Fibroblast of skin of back (primary cell): ENCODE data around the gene TMC8.
"Not testable (repeated sequence)": the region's sequence is repeated elsewhere in the genome, so short reads cannot be mapped to it uniquely, and the experiment has no call there.

ENCODE experiments used
- DNase-seq: peaks from one replicate; pipeline ENCODE4 v3.0.0-alpha.2; 2013

Gene TMC8

DNA sequence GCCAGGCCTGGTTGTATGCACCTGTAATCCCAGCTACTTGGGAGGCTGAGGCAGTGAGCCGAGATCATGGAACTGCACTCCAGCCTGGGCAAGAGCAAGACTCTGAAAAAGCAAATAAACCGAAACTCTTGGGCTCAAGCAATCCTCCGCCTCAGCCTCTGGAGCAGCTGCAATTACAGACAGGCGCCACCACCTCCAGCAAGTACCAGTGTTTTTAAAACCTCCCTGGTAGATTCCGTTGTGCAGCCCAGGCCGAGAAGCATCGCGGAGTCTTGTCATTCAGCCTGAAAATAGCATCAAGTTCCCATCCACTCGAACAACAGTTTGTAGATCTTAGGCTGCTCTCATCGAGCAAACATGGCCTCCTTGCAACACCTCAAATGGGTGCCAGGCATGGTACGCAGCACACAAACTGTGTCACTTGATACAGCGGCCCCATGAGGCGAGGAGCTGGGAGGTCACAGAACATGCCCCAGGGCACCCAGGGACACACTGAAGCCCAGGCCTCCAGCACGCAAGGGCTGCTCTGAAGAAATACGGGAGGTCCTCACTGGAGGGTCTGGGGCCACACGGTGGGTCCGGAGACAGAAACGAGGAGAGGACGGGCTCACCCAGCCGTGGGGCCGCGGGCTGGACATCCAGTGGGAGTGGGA lies 20.1 kb upstream of the TMC8 start:
- DNase-seq, result no peak

DNA sequence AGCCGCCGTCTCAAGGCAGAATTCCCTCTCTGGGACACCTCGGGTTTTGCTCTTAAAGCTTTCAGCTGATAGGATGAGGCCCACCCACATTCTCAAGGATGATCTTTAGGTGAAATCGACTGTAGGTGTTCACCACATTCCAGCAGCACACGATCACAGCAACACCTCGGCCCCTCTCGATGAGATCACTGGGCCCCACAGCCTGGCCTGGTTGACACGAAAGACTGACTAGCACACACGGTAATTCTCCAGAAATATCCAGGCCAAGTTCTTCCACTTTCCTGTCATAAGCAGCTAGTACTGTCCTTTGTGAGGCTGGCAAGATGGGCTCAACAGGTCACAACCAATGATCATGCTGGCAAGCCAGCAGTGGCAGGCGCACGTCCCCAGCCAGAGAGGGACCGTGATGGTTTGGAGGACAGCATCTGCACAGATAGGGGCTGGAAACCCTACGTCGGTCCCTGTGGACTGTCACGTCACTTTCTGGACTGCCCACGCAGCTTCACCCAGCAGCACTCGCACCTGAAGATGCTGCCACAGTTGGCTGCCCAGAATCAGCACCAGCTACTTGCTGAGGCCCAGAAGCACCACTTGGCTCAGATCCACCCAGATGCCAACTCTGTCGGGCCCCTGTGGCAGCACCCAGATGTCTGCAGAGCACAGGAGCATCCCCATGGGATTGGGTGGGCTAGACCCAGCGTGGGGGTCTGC lies 19.4 kb upstream of the TMC8 start:
- DNase-seq, result no peak

DNA sequence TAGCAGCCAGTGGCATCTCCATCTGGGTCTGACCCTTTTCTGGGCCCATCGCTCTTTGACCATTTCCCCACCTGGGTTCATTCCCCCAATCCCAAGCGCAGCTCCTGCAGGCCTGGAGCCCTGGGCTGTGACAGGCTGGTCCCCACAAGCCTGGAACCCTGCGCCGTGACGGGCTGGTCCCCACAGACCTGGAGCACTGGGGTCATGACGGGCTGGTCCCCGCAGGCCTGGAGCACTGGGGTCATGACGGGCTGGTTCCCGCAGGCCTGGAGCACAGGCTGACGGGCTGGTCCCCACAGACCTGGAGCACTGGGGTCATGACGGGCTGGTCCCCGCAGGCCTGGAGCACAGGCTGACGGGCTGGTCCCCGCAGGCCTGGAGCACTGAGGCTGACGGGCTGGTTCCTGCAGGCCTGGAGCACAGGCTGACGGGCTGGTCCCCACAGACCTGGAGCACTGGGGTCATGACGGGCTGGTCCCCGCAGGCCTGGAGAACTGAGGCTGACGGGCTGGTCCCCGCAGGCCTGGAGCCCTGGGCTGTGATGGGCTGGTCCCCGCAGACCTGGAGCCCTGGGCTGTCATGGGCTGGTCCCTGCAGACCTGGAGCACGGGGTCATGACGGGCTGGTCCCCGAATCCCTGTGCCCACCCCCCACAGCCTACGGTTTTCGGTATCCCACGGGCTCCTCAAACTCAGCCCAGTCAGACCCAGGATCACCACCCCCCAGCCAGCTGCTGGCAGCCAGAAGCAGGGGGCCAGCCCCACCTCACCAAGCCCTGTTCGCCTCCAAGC lies 18.6 kb upstream of the TMC8 start:
- DNase-seq, result no peak

DNA sequence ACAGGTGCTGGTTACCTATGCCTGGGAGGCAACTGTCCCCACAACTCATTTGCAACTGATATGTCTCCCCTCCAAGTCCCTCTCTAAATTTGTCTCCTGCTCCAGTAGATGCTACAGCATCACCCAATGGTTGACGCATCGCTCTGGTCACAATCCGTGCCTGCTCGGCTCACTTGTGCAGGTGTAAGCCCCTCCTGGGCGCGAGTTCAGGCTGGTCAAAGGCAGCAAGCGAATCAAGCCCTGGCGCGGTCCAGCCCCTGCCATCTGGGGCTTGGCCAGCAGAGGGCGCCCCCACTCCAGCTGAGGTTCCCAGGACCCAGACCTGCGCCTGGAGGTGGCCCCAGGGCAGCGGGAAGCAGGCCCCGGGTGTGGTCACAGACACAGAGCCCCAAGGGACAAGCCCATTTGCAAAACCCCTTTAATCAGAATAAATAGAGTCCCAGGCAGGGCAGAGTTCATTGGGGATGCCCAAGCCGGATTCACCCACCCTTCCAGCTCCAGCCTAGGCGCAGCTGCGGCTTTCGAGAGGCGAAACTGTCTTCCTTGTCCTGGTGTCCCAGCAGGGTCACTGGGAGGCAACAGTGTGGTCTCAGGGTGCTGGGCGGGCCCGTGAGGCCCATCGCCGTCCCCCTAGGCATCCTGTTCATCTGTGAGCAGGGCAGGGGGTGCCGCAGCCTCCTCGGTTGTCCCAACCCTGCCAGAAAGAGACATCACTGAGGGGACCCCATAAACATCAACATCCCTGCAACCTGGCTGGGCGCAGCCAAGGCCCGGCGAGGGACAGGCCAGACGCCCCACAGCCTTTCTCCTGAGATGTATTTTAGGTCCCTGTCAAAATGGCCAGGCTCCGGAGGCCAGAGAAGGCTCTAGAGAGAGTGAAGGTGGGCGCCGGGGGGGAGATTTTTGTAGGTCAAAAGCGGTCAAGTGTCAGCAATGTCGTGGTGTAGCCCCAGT lies 17.8 kb upstream of the TMC8 start:
- DNase-seq, result peak; percentile 34

DNA sequence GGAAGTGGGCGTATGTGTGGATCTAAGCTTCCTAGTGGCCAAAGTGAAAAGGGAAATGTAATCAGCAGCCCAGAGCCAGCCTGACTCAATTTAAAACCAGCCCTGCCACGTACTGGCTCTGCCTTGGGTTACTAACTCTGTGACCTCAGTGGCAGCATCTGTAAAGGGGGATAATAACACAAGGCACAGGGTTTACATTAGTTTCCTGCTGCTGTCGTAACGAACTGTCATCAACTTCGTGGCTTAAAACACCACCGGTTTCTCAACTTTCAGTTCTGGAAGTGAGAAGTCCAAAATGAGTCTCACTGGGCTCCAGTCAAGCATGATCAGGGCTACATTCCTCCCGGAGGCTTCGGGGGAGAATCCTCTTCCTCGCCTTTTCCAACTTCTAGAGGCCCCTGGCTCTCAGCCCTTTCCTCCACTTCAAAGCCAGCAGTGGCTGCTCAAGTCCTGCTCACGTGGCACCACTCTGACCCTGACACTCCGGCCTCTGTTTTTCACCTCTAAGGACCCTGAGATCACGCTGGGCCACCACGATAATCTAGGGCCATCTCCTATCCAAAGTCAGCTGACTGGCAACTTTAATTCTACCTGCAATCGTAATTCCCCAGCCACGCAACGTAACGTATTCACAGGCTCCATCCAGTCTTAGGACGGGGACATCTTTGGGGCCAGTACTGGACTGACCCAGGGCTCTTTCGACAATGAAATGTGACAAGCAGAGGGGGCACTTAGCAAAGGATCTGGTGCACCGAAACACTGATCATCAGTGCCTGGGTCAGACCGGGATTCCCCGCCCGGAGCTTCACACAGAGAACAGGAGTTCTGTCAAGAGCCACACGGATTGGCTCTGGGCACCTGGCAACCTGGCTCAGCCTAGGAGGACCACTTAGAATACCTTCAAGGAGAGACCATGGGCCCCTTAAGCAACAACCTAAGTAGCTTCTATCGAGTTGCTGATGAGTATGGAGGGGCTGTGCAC lies 16.5 kb upstream of the TMC8 start:
- DNase-seq, result no peak

DNA sequence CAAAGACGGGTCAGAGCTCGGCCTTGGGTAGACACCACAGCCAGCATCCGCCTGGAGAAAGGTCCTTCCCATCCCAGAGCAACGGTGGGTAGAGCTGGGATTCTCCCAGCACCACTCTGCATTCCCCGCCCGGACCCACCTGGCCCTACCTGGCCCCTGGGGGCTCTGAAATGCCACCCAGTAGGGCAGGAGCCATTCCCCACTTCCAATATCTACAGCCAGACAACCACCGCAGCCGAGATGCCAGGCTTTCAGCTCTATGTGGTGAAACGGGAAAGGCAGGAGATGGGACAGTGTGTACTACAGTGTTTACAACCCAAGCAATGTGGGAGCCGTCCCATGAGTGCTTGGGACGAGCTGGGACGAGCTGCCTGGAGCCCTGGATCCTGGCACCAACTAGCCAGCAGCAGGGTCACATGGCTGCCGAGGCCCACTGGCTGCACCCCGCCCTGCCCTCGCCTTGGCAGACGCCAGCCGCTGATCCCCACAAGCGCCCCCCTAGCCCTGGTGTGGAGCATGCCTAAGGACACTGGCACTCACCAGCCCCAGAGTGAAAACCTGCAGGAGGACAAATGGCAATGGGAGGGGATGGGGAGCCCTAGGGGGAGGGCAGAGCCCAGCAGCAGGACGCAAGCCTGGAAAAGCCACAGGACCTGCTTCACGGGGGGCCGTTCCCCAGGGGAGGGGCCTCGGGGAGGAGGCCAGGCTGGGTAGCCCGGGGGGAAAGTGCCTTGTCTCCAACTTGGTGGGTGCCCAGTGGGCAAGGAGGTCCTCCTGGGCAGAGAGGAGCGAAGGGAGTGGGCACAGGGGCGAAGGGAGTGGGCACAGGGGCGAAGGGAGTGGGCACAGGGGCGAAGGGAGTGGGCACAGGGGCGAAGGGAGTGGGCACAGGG lies 15.5 kb upstream of the TMC8 start:
- no peak for DNase-seq

DNA sequence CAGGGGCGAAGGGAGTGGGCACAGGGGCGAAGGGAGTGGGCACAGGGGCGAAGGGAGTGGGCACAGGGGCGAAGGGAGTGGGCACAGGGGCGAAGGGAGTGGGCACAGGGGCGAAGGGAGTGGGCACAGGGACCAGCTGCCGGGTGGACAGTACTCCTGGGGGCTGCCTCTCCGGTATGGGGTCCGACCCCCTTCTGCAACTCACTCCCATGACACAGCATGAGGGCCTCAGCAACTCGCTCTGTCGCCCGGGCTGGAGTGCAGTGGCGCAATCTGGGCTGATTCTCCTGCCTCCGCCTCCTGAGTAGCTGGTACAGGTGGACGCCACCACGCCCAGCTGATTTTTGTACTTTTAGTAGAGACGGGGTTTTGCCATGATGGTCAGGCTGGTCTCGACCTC lies 14.8 kb upstream of the TMC8 start:
- DNase-seq, result not testable (repeated sequence)

DNA sequence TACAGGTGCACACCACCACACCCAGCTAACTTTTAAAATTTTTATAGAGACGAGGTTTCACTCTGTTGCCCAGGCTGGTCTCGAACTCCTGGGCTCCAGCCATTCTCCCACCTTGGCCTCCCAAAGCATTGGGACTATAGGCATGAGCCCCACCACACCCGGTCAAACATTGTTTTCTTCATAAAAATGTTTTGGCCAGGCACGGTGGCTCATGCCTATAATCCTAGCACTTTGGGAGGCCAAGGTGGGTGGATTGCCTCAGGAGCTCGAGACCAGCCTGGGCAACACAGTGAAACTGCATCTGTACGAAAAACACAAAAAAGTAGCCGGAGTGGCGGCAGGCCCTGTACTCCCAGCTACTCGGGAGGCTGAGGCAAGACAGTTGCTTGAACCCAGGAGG lies 14.2 kb upstream of the TMC8 start:
- no peak for DNase-seq

DNA sequence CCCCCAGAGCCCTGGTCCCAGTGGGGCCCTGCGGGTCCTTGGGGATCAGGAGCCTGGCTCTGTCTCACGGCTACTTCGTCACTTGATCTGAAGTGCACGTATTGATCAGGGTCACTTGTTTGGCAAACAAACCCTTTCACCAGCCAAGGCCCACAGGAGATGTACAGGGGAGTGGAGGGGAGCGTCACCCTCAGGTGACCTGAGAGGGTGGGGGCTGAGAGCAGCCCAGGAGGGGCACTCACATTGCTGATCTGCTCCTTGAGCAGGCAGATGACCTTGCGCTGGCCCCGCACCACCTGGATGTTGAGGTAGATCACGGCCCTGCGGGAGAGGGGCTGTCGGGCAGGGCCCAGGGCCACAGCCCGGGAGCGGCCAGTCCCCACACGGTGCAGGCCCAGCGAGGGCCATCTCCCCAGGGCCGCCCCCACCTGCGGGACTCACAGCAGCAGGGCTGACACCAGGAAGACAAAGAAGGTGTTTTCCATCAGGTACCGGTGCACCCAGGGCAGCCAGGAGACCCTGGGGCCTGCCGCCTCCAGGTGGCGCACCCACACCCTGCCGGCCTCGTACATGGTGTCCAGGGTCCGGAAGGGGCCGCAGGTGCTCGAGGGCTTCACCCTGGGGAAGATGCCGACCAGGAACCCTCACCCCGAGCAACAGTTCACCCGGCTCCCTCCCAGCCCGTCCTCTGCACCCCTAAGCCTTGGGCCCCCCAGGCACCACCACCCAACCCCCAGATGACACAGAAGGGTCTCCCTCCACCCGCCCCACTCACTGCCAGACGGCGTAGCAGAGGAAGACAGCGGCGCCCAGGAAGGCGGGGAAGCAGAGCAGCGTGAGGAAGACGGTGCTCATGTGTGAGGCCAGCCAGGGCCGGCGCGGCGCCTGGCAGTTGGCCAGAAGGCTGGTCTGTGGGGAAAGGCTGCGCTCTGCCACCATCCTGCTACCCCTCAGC lies 13.3 kb upstream of the TMC8 start:
- DNase-seq, result no peak

DNA sequence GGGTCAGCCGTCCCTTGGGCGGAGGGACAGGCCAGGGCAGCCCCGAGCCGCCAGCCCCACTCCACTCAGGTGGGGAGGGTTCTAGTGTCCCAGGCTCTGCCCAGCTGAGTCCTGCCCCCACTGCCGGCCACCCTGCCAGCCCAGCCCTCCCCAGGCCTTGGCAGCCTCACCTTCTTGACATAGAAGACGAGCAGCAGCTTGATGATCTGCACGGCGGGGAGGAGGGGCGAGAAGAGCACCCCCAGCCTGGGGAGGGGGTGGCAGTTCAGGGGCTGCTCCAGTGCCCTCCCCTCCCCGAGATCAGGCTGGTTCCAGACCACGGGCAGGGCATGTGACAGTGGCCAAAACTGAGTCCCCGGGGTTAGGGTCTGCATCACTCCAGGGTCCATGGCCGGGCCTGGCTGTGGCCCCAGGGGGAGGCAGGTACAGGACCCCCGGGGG lies 11.8 kb upstream of the TMC8 start:
- DNase-seq, result no peak

DNA sequence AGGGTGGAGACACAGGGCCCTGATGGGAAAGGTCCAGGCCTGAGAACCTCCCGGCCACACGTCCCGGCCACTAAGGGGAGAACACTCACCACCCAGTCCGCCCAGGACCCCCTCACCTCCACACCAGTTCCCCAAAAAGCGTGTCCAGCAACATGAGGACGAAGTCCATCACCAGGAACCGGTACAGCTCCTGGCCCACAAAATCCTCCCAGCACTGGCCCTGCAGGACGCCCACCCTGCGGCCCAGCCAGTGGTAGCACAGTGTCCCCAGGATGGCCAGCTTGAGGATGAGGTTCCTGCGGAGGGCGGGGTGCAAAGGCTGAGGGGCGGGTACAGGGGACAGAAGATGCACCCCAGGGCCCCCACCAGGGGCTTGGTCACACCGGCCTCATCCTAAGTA lies 10.0 kb upstream of the TMC8 start:
- DNase-seq, result no peak

DNA sequence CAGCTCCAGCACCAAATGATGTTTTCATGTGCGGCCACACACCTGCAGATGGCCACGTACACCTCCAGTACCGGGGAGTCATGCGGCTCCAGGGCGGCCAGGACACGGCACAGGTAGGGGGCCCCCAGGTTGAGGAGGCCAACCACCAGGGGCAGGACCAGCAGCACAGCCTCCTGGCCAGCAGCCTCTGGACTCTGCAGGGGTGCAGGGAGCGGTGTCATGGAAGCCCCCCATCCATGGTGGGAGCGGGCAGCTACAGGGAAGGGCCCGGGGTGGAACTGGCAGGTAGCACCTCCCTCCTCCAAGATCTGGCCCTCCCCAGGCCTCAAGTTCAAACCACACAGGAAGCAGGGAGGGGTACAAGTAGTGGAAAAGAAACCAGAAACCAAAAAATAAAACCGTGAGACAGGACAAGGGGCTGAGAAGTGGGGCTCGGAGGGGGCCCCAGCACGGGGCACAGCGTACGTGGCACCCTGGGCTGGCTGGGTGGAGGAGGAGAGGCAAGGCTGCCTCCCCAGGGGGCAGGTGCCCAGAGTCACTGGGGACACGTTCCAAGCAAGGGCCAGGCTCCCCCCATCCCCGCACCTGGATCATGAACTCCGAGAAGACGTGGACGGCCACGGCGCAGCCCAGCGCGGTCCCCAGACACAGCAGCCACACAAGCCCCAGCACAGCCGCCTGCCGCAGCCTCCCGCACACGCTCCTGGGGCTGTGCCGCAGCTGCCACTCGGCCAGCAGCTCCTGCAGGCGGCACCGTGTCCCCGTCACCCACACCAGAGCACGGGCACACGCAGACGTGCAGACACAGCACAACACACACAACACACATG lies 9.4 kb upstream of the TMC8 start:
- no peak for DNase-seq

DNA sequence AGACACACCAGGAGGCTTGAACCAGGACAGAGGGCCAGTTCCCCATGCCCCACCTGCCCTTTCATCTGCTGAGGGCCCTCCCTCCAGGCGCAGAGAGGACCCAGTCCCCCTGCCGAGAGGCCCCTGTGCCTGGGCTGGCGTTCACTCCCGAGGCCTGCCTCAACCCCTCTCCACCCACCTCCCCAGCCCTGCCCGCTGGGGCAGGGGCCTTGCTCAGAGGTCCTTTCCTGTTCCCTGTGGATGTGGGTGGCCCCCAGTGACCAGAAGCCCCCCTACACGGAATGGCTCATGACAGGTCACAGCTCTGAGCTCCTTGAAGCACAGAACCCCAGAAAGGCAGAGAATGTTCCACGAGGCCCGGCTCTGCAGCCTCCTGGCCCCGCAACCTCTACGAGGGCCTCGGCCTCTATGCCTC lies 8.8 kb upstream of the TMC8 start:
- DNase-seq, result no peak

DNA sequence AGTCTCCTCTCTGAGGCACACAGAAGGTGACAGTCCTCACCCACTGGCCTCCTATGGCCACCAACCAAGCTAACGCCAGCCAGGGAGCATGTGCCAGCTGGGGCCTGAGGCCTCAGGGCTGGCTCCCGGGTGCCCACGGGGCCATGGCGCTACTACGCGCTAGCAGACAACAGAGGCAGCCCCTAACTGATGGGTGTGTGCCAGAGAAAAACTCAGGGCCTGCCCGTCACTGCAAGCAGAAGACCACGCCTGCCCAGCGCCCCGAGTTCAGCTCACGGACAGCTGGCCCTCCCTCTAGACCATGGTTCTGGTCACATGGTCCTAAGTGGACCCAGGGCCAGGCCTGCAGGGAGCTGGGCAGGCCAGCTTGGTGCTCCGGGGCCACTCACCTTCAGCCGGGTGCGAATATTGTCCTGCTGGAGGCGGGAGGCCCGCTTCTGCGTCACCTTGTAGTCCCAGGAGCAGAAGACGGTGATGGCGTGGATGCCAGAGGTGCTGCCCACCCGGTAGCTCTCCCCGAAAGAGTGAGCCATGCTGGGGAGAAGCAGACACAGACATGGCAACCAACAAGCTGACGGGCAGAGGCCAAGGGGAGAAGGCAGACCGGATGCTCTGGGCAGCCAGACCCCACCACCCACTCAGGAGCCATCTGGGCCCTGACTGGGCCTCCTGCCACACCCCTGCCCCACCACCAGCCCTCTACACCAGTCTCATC lies 8.2 kb upstream of the TMC8 start:
- no peak for DNase-seq

DNA sequence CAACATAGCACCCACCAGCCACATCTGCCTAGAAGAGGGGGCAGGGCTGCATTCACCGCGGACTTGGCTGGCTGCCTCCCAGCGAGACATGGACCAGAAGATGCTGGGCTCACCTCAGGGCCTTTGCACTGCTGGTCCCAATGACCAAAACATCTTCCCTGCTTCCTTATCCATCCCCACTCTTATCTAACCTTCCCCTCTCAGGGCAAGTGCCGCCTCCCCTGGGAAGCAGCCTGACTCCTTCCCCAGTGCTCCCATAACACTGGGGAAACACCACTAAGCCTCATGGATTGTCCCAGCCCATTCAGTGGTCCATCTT lies 7.7 kb upstream of the TMC8 start:
- no peak for DNase-seq

DNA sequence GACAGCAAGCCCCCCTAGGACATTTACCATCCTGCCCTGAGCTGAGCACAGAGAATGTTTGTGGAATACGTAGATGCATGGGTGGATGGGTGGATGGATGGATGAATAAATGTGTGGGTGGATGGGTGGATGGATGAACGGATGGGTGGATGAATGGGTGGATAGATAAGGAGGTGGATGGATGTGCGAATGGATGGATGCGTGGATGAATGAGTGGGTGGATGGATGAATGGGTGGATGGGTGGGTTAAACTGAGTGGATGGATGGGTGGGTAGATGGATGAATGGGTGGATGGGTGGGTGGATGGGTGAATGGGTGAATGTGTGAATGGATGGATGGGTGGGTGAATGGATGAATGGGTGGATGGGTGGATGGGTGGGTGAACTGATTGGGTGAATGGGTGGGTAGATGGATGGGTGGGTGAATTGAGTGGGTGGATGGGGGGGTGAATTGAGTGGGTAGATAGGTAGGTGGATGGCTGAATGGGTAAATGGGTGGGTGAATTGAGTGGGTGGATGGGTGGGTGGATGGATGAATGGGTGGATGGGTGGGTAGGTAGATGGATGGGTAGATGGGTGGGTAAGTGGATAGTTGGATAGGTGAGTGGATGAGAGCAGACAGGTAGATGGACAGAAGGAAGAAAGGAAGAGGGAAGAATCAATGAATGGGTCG lies 7.2 kb upstream of the TMC8 start:
- DNase-seq, result no peak
